ENCODE results near the gene HSD11B1L.
"Not testable (repeated sequence)": the region's sequence is repeated elsewhere in the genome, so short reads cannot be mapped to it uniquely, and the experiment has no call there.

The HSD11B1L gene

DNA sequence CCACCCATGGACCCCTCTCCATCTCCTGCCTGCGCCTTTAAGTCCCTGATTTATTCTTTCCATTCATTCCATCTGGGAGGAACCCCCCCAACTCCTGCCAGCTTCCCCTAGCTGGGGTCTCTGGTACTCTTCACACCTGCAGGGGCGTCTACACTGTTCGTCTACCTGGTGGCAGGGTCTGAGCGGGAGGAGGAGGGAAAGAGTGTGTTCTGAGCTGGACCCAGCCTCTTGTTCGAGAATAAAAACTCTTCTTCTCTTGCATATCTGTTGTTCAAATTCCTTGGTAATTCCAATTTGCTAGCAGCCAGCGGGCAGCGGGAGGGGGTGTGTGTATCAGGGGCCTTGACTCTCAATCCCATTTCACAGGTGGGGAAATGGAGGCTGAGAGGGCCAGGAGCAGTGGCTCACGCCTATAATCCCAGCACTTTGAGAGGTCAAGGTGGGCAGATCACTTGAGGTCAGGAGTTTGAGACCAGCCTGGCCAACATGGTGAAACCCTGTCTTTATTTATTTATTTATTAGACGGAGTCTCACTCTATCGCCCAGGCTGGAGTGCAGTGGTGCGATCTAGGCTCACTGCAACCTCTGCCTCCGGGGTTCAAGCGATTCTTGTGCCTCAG, 7.5 kb downstream of the HSD11B1L start:
- not testable (repeated sequence) for DNase-seq

DNA sequence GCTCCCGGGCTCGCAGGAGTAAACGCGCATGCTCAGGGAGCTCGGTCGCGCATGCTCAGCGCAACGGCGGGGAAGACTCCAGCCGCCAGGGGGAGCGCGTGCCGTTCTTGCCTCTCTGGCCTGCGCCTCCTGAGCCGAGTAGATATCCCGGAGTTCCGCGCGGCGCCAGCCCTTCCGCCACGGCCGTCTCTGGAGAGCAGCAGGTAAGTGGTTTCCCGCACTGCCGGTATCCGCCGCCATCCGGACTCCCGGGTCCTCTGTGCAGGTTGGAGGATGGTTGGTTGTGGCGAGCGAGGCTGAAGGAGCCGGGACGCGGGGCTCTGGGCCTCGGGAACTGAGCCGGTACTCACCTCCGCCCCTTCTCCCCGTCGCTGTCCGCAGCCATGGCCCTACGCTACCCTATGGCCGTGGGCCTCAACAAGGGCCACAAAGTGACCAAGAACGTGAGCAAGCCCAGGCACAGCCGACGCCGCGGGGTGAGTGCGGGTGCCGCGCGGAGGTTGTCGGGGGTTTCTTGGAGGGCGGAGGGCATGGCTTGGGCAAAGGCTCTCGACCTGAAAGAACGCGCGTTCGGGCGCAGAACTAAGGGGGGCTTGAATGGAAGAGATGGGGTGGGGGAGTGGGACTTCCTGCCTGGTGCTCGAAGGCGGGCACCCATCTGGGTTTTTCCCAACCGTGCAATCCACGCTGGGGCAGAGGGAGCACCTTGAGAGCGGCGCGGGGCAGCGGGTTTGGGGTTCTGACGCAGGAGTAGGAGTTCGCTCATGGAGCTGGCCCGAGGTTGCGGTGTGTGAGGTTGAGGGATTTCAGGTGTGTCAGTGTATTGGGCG, 9.5 kb downstream of the HSD11B1L start, which contains the start of gene RPL36:
RPL36 (plus strand) TSS at position 171 of the 830 bp plus-strand sequence; CDS start at position 384, 213 bp downstream.
- DNase-seq, result peak; percentile 98

DNA sequence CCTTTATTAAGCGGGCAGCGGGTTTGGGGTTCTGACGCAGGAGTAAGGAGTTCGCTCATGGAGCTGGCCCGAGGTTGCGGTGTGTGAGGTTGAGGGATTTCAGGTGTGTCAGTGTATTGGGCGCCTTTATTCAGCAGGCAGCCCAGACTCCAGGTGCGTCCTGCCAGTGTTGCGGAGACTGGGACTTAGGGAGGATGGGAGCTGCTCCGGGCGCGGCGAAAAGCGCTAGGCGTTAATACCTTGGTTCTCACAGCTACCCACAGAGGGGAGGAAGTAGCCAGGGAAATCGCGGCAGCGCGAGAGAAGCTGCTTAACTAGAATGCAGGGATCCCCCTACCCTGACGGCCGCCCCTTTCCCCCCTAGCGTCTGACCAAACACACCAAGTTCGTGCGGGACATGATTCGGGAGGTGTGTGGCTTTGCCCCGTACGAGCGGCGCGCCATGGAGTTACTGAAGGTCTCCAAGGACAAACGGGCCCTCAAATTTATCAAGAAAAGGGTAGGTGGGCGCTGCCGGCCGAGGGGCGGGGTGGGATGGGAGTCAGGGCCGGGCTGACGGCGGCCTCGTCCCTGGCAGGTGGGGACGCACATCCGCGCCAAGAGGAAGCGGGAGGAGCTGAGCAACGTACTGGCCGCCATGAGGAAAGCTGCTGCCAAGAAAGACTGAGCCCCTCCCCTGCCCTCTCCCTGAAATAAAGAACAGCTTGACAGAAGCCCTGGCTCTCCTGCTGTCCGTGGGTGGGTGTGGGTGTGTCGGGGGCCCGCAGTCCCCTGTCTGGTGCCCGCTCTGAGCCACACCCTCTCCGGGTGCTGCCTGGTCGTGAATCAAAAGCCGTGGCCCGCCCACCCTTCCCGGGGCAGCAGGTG, 10.4 kb downstream of the HSD11B1L start:
- peak; percentile 78 for DNase-seq

DNA sequence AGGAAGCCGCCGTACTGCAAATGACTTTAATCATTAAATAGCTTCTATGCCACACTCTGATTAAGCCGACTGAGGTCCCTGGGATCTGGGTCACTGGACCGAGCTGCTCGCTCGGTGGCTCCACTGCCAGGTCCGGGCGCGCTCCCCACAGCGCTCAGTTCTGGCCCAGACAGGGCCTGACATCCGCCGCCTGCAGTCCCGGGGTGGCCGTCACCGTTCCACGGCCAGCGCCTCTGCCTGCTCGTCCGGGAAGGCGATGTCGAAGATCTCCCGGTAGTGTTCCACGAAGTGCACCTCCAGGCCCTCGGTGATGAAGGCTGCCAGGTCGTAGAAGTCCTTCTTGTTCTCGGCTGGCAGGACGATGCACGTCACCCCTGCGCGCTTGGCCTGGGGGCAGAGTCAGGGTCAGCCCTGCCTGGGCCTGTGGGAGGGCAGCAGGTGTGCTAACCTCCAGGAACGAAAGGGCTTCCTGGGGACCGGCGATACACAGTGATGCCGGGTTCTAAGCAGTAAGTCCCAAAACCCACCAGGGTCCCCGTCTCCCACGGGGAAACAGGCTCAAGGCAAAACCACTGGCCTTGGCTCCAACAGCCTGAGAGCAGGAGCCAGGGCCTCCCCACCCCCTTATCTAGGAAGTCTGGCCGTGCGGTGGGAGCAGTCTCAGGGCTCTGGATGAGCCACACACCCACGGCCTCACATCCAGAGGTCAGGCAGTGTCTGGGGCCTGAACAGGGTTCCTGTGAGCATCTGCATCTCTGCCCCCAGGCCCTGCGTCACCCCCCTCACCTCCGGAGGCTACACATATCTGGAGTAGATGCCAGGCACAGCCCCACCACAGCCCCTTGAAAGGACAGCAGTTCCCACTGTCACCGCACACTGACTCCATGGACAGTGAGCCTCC, 11.2 kb downstream of the HSD11B1L start:
- DNase-seq, result no peak

DNA sequence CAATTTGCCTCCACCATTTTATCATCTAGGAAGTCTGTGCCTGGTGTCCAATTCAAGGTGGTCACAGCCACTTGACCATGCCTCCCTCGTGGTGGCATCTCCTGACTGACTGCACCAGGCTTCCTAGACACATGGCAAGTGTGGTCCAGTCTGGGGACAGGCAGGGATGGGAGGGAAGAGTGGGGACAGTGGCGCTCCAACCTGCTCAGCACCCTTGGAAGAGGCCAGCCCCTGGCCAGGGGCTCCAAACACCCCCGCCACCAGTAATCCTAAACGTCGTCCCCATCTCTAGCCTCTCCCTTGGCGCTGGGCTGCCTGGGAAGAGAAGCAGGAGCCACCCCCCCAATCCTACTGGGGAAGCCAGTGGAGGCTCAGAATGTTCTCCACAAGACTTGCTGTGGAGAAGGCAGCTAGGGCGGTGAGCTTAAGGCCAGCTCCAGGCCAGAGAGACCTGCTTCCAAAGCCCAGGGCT, 11.9 kb downstream of the HSD11B1L start:
- DNase-seq, result no peak

DNA sequence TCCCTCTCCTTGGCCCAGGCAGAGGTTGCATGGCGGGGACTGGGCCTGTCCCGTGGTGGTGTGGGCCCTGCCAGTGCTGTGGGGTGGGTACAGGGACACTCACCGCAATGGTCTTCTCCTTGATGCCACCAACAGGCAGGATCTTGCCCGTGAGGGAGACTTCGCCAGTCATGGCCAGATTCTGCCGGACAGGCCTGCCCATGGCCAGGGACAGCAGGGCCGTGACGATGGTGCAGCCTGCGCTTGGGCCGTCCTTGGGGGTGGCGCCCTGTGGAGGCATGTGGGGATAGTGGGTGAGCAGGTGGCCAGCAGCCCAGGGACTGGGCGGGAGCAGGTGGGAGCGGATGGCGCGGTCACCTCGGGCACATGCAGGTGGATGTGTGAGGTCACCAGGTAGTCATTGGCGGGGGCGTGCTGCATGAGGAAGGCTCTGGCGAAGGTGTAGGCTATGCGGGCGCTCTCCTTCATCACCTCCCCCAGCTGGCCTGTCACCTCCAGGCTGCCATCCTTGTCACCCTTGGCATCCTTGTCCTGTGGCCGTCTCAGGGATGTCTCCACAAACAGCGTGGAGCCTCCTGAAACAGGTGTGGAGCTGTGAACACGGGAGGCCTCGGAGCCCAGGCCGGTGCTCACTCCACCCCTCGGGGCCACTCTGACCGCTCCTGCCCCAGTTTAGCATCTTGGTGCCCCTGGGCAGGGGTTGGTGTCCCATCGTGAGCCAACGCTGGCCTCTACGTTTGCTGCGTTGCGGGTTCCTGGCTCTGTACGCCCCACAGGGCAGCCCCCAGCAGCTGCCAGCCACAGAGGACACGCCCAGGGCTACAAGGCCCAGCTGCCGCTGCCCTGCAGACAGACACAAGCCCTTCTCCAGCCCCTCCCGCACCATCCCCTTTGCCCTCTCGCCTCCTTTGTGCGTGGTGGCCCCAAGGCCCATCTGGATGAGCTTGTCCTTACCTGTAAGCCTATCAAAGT, 12.7 kb downstream of the HSD11B1L start:
- DNase-seq, result peak; percentile 41

DNA sequence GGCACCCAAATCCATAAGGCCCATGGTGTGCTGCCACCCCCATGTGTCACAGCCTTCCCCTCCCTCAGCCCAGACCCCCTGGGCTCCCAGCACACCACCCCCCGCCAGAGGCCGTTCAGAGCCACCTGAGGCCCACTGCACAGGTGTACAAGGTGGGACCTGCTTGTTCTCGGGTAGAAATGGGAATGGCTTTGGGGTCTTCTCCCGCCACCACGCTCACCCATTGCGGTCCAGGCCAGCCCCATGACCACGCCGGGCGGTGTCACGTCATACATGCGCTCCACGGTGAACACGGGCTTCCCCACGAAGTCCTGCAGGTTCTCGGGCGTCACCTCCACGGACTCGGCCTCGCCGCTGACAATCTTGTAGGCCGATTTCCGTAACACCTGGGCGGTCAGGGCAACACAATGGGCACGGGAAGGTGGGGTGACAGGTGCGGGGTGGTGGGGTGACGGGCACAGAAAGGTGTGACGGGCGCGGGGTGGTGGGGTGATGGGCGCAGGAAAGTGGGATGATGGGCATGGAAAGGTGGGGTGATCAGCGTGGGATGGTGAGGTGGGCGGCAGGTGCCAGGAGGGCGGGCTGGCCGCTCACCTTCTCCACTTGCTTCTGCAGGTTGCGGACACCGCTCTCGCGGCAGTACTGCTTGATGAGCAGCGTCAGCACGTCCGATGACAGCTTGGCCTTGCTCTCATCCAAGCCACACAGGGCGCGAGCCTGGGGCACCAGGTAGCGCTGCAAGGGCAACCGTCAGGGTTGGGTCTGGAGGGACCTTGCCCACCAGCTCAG, 13.5 kb downstream of the HSD11B1L start:
- no peak for DNase-seq

DNA sequence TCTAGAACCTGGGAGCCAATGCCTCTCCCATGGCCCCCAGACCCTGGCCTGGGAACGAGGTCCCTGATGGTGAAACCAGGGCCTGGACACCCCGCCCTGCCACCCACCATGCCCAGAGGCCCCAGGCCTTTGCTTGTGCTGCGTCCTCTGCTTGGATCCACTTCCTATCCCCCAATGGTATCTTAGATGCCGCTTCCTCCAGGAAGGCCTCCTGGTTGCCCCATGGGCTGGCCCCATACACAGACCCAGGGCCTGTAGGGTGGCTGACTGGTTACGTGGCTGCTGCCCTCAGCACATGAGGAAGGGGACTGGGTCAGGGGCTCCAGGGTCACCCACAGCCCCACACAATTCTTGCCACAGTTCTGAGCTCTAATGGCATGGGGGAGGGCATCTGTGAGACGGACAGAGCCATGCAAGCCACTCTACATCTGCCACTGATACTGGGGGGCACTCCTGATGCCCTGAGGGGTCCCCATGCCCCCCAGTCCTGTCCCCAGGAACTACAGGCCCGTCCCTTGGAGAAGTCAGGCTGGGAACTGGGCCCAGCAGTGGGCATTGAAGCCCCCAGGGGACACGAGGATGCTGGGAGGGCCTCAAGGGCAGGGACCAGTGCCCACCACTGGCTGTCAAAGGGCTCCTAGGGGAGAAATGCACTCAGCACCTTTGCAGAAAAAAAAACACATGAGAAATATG, 14.3 kb downstream of the HSD11B1L start:
- DNase-seq, result no peak

DNA sequence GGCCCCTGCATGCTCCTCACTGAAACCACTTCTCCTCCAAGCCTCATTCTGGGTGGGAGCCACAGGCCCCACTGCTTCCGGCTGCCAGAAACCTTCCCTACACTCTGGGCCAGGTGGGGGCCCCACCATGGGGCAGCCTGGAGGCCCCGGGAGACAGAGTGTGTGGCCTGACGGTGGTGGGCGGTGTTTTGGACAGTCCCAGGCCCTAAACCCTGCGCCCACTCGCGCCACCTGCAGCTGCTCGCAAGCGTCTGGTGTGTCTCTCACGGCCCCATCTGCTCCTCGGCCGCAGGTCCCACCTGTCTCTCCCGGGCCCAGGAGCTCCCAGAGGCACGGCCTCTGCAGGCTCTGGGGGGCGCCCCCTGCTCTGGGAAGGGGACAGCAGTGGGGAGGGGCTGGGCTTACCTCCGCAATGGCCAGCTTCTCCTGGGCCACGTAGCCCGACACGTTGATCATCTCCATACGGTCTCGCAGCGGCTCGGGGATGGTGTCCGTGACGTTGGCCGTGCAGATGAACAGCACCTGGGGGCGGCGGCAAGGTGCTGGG, 14.9 kb downstream of the HSD11B1L start:
- DNase-seq, result no peak

DNA sequence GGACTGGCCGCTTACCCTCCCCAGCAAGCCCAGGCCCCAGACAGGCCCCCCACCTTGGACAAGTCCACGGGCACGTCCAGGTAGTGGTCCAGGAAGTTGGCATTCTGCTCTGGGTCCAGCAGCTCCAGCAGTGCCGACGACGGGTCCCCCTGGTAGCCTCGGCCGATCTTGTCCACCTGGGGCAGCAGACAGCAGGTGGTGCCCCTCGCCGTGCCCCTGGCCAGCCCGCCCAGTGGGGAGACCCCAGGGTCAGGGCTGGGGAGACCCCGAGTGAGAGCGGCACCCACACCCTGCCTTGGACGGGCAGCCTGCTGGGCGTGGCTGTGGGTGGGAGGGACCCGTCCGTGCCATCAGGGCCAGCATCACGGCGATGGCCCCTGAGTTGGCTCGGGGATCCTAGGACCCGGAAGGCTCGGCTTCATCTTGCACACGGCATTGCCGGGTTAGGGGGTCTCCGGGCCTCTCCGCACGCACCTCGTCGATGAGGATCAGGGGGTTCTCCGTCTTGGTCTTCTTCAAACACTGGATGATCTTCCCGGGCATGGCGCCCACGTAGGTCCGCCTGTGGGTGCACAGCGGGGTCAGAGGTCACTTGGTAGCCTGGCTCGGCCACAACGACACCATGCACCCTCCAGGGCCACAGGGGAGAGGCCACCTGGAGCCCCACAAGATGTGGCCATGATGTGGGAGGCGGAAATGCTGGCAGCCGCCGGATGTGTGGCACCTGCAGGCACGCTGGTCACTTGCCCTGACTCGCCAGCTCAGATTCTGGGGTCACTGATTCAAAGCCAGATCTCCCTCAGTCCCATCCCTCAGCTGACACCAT, 15.6 kb downstream of the HSD11B1L start:
- DNase-seq, result no peak

DNA sequence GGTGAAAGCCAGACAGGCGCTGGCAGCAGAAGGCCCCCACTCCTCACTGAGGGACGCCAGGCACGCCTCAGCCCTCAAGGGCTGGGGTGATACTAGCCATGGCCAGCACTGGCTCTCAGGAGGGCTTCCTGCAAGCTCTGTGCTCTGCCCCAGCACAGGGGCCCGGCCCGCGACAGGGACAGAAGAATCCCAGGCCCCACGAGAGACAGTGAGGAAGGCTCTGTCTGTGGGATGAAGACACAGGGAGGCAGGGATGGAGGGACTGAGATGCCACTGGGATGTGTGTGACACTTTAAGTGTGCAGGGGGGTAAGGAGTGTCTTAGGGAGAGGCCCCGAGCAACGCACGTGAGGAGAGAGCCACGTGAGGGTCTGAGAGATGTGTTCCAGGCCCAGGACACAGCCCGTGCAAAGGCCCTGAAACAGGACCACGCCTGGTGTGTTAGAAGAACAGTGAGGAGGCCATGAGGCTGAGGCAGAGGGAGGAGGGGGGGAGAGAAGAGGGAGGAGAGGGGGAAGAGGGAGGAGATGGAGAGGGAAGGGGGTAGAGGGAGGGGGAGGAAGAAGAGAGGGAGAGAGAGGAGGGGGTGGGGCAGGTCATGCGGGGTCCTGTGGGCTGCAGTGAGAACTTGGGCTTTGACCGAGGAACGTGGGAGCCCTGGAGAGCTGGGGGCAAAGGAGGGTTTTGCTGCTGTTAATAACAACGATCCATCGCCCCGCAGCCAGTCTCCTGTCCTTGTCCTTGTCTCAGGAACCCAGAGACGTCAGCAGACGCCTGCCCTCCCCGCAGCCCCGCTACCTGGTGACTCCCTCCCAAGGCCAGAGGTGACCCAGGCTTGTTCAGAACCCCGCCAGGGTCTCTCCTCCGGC, 16.4 kb downstream of the HSD11B1L start:
- peak; percentile 49 for DNase-seq

DNA sequence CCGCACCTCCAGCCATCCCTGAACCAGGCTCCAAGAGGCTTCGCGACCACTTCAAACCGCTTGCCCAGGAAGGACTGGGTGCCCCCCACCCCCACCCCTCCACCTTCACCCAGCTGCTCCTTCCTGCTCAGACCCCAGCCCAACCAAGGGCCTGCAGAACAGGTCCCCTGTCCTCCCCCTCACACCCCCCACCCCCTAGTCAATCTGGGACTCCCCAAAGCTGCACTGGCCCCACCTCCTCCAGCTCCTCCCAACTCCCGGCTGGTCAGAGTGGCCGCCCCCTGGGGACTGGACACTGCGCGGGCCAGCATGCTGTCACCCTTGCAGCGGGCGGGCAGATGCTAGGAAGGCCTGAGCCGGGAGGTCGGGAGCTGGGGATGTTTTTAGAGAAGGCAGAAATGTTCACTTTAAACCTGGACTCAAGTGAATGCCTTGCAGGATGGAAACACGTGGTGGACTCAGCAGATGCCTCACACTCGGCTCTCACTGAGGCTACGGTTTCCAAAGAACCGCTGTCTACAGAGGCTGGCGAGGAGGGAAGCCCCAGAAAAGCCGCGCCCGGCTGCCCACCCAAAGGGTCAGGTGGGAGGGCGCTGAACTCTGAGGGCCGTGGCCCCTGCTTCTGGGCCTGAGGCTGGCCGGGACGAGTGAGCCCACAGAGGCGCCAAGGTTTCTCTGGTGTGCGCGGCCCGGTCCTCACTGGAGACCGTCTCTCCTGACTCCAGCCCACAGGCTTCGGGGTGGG, 17.2 kb downstream of the HSD11B1L start:
- DNase-seq, result no peak

DNA sequence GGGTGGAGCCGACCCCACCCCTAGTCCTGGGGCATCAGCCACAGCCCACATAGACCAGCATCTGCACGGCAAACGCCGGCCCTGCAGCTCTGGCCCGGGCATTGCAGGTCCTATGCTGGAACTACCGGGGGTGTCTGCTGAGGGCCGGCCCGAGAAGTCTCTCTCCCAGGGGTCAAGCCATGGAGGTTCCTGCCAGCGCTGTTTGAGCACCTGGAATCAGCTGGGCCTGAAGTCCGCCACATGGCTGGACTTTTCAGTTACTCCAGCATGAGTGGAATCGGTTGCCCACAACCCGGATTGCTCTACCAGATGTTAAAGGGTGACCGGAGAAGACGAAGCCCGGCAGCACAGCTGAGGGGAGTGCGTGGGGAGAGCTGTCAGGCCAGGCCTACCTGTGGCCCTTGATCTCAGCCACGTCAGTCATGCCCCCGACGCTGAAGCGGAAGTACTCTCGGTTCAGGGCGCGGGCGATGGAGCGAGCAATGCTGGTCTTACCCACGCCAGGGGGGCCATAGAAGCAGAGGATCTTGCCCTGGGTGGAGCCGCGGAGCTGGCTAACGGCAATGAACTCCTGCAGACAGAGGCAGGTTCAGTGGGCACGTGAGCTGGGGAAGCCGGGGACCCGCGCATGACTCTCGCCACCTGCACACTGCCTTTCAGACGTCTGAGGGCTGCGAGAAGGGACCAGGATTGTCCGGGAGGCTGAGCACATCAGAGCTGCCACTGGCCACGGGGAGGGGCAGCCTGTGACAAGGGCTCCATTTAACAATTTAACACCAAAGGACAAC, 18.0 kb downstream of the HSD11B1L start:
- DNase-seq, result no peak

DNA sequence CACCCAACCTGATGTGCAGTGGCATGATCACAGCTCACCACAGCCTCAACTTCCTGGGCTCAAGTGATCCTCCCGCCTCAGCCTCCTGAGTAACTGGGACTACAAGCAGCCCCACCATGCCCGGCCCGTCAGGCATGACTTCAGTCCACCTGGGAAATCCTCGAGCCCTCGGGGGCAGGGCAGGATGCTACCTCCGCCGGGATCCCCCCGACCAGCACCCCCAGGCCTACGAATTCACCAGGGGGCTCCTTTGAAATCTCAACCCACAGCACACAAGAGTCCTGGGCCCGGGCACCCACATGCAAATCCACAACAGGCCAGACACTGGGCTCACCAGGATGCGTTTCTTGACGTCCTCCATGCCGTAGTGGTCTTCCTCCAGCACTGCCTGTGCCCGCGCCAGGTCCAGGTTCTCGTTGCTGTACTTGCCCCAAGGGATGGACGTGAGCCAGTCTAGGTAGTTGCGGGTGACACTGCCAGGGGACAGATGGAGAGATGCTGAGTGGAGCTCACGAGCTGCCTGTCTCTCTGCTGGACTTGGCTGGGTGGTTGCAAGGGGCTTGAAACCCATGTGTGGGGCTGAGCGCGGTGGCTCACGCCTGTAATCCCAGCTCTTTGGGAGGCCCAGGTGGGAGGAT, 19.7 kb downstream of the HSD11B1L start:
- DNase-seq, result no peak

DNA sequence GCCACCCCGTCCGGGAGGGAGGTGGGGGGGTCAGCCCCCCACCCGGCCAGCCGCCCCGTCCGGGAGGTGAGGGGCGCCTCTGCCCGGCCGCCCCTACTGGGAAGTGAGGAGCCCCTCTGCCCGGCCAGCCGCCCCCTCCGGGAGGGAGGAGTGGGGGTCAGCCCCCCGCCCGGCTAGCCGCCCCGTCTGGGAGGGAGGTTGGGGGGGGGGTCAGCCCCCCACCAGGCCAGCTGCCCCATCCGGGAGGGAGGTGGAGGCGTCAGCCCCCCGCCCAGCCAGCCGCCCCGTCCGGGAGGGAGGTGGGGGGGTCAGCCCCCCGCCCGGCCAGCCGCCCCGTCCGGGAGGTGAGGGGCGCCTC, 21.2 kb downstream of the HSD11B1L start:
- DNase-seq, result not testable (repeated sequence)

Data from hematopoietic multipotent progenitor cell treated with erythropoietin and hydrocortisone succinate and interleukin-3 and kit ligand, for 4 days (in vitro differentiated cells).